GM18508 (cell line): ENCODE measurements around the gene LIG4.
"Not testable (repeated sequence)": the region's sequence is repeated elsewhere in the genome, so short reads cannot be mapped to it uniquely, and the experiment has no call there.

Experiments used
- ATAC-seq: cut with Tn5 transposase; IDR thresholded peaks from one replicate; pipeline ENCODE4 v1.9.1; 2021; ENCODE audit warnings: moderate number of reproducible peaks; ENCODE audit not compliant: insufficient read depth, unreplicated experiment

LIG4 gene

GRCh38 chr13:108215436-108215835 lies at the start of gene LIG4:
LIG4 (minus strand) TSS chr13:108215536; CDS start chr13:108211268, 4,268 bp downstream.
- ATAC-seq = peak; percentile 51

- ATAC-seq = no peak
These were observed 48.5 kb upstream of the LIG4 start for GRCh38 chr13:108263621-108264355.

DNA sequence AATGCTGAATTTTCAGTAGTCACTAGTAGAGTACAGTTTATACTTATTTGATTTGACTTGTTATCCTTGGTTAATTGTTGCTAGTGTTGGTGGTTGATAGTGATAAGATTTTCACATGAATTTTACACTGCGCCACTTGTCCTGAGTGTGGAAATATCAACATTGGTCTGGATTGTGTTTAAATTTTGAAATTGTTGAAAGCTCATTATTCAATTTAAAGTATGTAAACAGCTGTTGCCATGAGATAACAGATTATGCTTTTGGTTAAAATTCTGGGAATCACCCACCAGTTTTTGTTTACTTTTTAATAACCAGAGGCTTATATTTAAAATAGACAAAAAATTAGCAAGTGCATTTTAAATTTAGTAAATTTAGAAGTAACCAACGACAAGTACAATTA lies 41.9 kb upstream of the LIG4 start:
- ATAC-seq = no peak

GRCh38 chr13:108249150-108249549 lies 33.8 kb upstream of the LIG4 start:
- peak; percentile 84 for ATAC-seq

GRCh38 chr13:108230377-108230776 lies 15.0 kb upstream of the LIG4 start:
- ATAC-seq = no peak

DNA sequence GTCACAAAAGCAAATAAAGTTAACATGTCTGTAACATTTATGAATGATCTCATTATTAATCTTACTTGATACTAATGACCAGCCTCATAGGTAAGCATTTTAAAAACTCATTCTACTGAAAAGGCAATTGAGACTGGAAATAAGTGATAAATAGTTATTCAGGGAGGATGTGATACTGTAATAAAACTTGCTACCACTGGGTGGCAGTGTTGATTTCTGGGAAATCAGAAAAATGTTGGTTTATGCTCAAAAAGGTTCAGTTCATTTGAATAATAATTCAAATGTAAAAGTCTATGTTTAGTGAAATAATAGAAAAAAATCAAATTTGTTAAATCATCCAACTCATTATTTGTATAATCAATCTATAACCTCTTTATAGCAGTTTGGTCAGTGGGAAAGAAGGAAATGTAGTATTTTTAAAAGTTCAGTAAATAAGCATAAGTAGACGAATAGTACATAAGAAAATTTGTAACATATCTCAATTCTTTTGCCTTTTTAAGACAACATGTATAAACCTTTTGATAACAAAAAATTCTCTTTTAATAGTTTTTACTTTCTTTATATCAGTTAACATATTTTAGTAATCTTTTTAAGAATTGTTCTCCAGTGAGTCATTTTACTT lies 12.4 kb upstream of the LIG4 start:
- no peak for ATAC-seq

DNA sequence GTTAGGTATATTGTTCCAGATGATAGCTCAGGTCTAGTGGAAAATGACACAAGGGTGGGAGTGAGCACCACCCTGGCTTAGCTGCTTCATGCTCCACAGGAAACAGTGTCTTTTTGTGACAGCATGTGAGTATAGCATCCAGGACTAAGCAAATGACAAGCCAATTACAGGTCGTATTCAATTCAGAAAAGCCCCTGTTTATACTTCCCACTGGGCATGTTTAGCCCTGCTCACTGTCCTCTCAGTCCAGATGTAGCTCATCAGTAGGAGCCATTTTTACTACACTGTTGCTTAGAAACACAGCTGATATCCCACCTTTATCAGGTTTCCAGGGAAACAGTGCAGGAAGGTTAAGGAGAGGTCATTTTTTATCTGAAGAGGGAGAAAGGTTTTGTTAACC lies 10.8 kb upstream of the LIG4 start:
- peak; percentile 25 for ATAC-seq

DNA sequence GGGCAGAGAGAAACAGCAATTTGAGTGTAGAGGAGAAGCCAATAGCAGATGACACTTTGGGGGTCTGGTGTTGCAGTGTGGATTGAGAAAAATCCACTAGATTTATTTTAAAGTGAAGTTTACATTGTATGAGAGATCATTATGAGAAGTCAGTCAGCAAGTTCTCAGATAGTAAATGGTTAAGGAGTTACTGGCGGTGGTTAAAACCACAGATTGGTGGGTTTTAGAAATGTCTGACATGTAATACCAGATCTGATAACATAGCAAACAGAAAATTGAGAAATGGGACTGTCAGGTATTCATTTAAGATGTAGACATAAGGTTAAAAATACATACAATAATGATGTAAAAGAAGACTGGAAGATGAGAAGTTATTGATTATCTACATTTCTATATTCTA lies 10.1 kb upstream of the LIG4 start:
- ATAC-seq = peak; percentile 69

- ATAC-seq = no peak
These were observed 8.6 kb upstream of the LIG4 start for GRCh38 chr13:108223687-108224503.

DNA sequence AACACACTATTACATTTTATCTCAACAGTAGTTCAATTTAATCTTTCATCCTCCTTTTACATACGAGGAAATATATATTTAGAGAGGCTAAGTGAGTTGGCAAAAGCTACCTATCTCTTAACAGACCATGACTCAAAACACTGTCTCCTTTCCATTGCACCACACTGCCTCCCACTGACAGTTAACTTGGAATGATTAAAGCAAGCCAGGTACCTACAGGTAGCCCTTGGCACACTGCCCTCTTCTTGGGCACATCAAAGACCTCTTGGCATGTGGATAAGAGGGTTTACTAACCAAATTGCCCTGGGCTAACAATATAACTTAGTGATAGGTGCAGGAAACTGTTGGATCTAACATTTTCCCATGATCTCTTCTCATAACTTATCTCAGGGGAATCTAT lies 4.7 kb upstream of the LIG4 start:
- no peak for ATAC-seq

- peak; percentile 72 for ATAC-seq
These were observed 3.0 kb upstream of the LIG4 start, which contains the start of gene ABHD13 for GRCh38 chr13:108218044-108218974. ABHD13 (plus strand) TSS chr13:108218392; CDS start chr13:108229219, 10,827 bp downstream.

GRCh38 chr13:108217307-108218043 lies 2.1 kb upstream of the LIG4 start:
- ATAC-seq = not testable (repeated sequence)

DNA sequence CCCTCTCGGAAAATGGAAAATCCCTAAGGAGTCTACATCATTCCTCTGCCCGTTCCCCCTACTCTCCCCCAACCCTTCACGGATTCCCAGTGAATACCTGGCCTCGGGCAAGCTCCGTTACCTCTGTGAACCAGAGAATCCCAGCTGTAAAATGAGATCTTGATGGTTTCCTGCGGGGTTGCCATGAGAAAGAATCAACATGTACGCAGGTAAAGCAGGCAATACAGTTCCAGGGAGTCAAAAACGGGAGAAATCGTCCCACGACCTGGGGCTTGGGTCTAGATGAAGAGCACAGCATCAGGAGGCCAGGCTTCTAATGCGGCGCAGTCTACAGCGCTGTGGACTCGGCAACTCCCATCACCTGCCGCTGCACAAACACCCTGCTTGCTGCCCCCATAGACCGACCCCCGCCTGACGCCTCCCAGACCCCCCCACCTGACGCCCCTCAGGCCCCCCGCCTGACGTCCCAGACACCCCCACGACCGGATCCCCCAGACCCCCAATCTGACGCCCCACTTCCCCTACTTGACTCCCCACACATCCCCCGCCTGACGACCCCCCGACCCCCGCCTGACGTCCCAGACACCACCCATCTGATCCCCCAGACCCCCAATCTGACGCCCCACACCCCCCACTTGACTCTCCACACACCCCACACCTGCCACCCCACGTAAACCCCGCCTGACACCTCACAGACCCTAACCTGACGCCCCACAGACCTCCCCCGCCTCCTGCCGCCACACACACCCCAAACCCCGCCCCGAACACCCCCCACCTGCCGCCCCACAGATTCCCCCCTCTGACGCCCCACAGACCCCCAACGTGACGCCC lies 680 bp downstream of the LIG4 start:
- ATAC-seq = no peak

DNA sequence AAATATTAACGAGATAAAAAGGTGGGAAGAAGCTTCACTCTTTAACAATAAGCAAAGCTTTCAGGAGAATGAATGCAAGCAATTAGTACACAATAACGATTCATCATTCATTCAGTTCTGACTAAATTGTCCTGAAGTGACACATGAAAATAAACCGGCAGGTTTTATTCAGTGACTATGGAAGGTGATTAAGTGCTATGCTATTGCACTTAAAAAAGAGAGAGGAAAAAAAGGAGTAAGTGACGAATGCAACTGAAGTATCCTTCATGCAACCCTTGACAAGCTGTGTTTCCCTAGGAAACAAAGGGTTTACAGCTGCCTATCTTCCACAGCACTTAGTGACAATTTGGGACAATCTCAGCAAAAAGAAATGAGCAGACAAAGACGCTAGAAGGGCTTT lies 1.4 kb downstream of the LIG4 start:
- ATAC-seq = no peak

DNA sequence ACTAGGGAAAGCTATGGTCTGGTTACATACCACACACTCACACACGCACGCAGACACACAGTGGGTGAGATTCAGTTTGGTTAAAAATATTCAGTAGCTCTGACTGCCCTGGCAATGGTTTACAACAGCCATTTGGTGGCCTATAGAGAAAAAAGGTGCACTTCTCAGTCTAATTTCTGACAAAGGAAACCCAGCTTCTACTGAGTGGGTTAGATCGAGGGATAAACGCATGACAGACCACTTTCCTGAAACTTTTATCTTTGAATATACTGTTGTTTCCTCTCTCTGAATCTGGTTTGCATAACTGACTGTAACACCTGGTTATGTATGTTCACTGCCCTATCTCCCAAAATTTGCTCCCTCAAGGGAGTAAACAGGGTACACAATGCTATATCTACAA lies 2.5 kb downstream of the LIG4 start:
- peak; percentile 32 for ATAC-seq

DNA sequence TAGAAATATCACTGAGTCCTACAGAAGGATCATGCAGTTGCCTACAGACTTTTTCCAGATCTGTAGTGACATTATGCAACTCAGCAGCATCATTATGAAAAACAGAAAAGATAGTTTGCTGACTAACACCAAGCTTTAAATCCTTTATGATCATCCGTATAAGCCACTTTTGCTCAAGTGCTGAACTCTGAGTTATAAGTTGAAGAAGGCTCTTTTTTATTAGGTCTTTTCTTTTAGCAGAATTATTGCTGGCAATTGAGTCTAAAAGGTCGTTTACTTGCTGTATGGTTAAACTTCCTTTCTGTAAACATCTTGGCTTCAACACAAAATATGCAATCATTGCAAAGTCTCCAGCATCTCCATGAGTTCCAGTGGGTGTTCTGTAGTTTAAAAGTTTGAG lies 4.8 kb downstream of the LIG4 start:
- ATAC-seq = no peak

DNA sequence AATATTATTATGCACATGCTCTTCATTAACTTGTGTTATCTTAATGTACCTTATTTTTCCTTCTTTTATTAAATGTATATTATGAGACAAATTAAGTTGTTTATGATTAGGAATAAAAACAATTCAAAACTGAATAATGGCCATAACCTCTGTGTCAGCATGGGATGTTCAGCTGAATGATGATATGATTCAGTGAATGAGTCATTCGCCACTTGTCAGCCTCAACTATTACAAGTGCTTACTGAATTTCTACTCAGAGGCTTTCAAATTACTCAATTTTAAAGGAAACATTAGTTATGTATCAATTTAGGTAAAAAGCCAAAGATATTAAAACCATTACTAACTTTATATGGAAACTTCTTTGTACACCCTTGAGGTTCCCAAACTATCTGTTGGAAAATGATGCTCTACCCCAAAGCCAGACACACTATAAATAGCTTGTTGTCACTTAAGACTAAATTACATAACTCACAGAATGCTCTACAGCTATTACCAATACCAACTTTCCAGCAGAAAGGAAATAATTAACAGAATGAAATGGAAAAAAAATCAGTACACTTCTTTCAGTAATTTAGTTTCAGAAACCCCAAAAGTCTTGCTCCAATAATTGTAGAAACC lies 14.4 kb downstream of the LIG4 start:
- ATAC-seq = no peak

DNA sequence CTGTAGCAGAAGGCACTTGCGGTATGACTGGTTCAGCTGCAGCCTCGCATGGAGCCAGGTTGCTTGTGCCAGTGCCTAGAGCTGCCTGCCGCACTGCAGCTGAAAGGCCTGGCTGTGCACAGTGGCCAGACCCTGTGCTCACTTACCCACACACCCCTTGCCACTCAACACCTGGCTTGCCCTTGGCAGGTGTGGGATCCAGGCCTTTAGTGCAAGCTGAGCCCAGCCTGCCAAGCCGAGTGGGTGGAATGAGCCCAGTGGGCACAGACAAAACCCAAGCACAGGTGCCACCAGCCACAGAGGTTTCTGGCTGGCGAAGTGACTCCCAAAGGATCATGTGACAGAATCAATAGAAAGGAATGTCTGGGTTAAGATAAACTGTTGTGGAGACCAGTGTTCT lies 19.5 kb downstream of the LIG4 start:
- no peak for ATAC-seq
